ENCODE results near the gene LY6G6F. TPM values are rescaled to one million over a fixed set of nuclear protein-coding genes. Genes with fewer than 3 reads are reported as not detected.

Gene LY6G6F
- total and polyA plus RNA-seq, 2 donors (not counting 1 experiment from before 2014, with no cell fraction given), result not detected

DNA sequence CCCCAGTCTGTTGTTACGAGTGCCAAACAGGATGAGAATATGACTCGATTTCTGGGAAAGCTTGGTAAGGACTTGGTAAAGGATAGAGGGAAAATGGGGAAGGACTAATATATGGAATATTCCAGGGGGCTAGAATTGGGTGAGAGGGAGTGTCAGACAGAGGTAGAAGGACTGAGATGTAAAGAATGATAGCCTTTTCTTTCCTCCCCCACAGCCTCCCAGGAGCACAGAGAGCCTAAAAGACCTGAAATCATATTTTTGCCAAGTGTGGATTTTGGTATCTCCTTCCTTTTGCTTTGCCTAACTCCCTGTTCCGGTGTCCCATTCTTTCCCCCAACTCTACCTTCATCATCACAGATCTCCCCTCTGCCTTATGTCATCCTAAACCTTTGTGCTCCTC, 36.2 kb downstream of the LY6G6F start:
- Histone ChIP-seq H2AFZ (ENCODE audit: insufficient read depth, low read depth, low read length, poor library complexity, severe bottlenecking) (no peak overlapping the region), H3K9me3 (ENCODE audit: control extremely low read depth in 1 of 3, control insufficient read depth in 2 of 3, insufficient read depth in 1 of 3, low read length in 2 of 3) (no peaks in the 10 kb centered on the region), H3K4me3 (ENCODE audit: control extremely low read depth in 1 of 5, extremely low read depth in 1 of 5, insufficient read depth in 1 of 5, low read depth in 2 of 5, low read length in 4 of 5) (no peak overlapping the region), H3K27me3 (replicated peaks in 1 of 4; ENCODE audit: control extremely low read depth in 1 of 4, control insufficient read depth in 3 of 4, insufficient read depth in 4 of 4, low read length in 3 of 4) (no peaks in the 10 kb centered on the region), H3K4me2 (replicated peaks; ENCODE audit: low read depth, low read length, poor library complexity, severe bottlenecking) (no peak overlapping the region), H3K9ac (ENCODE audit: low read length) (no peak overlapping the region), H3K4me1 (ENCODE audit: control insufficient read depth in 2 of 2, insufficient read depth in 2 of 2, low read length in 2 of 2) (peaks cover 24 to 25% of the 10 kb centered on the region in 2 donors), H3K36me3 (replicated peaks in 1 of 2; ENCODE audit: control extremely low read depth in 1 of 2, control insufficient read depth in 1 of 2, extremely low read depth in 1 of 2, insufficient read depth in 2 of 2, low read length in 1 of 2) (peaks cover 4% of the 10 kb centered on the region in 2 experiments), H3K27ac (ENCODE audit: low read length in 2 of 2) (no peak overlapping the region), H3K79me2 (ENCODE audit: control insufficient read depth, insufficient read depth, low read length) (peaks cover 19% of the 10 kb centered on the region), H4K20me1 (ENCODE audit: control insufficient read depth, insufficient read depth, low read length, poor library complexity, severe bottlenecking) (no peaks in the 10 kb centered on the region)
- intact Hi-C loops (cut with micrococcal nuclease), result no loop called here
- DNase-seq (no peak), ATAC-seq (ENCODE audit: low read depth) (no peak)
- H3K4me3 Mint-ChIP-seq, result no peak overlapping the region
- ChIA-PET POLR2A (no interaction called here), CTCF (no interaction called here)
- H3K27me3 Mint-ChIP-seq, result no peaks in the 10 kb centered on the region
- peaks cover 34% of the 10 kb centered on the region for H3K4me1 Mint-ChIP-seq
- TF ChIP-seq CTCF (IDR thresholded peaks at IDR 0.05) (no peak), EZH2 (IDR thresholded peaks at IDR 0.05; ENCODE audit: borderline replicate concordance, insufficient read depth, low read depth, low read length, poor library complexity, severe bottlenecking) (no peak)
- H3K27ac Mint-ChIP-seq, result no peak overlapping the region
- WGBS (ENCODE audit: insufficient coverage), result 100% methylated on average over 2 of the region's 3 CpGs
- no peaks in the 10 kb centered on the region for H3K9me3 Mint-ChIP-seq (ENCODE audit: insufficient read depth)

DNA sequence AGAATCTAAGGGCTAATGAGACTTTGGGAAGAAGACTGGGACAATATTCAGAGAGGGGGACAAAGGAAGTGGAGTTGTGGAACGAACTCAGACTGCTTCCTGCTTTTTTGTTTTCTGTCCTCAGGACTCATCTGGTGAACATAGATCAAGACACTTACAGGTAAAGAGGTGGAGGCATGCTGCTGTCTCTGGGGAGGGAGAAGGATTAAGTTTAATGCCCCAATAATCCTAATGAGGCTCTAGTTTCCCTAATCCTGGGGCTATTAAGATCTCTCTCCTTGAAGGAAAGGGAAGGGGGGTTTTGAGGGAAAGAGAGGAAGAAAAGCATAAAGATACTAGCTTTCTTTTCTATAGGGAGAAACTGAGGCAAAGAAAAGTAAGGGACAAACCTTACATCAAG, 37.8 kb downstream of the LY6G6F start:
- no peaks in the 10 kb centered on the region for H3K9me3 Mint-ChIP-seq (ENCODE audit: insufficient read depth)
- ChIA-PET CTCF (interaction anchor here (0.6 kb wide), 1 partner anchor 1478 kb away, joined by 4 read pairs; no protein-coding TSS in a partner anchor), POLR2A (no interaction called here)
- Histone ChIP-seq H3K9me3 (ENCODE audit: control extremely low read depth in 1 of 3, control insufficient read depth in 2 of 3, insufficient read depth in 1 of 3, low read length in 2 of 3) (no peaks in the 10 kb centered on the region), H3K36me3 (replicated peaks in 1 of 2; ENCODE audit: control extremely low read depth in 1 of 2, control insufficient read depth in 1 of 2, extremely low read depth in 1 of 2, insufficient read depth in 2 of 2, low read length in 1 of 2) (peaks cover 4% of the 10 kb centered on the region in 2 experiments), H3K79me2 (ENCODE audit: control insufficient read depth, insufficient read depth, low read length) (peaks cover 19% of the 10 kb centered on the region), H3K9ac (ENCODE audit: low read length) (no peak overlapping the region), H3K27ac (ENCODE audit: low read length in 2 of 2) (no peak overlapping the region), H4K20me1 (ENCODE audit: control insufficient read depth, insufficient read depth, low read length, poor library complexity, severe bottlenecking) (no peaks in the 10 kb centered on the region), H3K4me1 (ENCODE audit: control insufficient read depth in 2 of 2, insufficient read depth in 2 of 2, low read length in 2 of 2) (peaks cover 9% of the 10 kb centered on the region in 2 donors), H3K27me3 (replicated peaks in 1 of 4; ENCODE audit: control extremely low read depth in 1 of 4, control insufficient read depth in 3 of 4, insufficient read depth in 4 of 4, low read length in 3 of 4) (no peaks in the 10 kb centered on the region), H2AFZ (ENCODE audit: insufficient read depth, low read depth, low read length, poor library complexity, severe bottlenecking) (no peak overlapping the region), H3K4me2 (replicated peaks; ENCODE audit: low read depth, low read length, poor library complexity, severe bottlenecking) (no peak overlapping the region), H3K4me3 (ENCODE audit: control extremely low read depth in 1 of 5, extremely low read depth in 1 of 5, insufficient read depth in 1 of 5, low read depth in 2 of 5, low read length in 4 of 5) (no peak overlapping the region)
- intact Hi-C loops (cut with micrococcal nuclease), result no loop called here
- H3K27me3 Mint-ChIP-seq, result no peaks in the 10 kb centered on the region
- ATAC-seq (ENCODE audit: low read depth), result no peak
- TF ChIP-seq EZH2 (IDR thresholded peaks at IDR 0.05; ENCODE audit: borderline replicate concordance, insufficient read depth, low read depth, low read length, poor library complexity, severe bottlenecking) (no peak), CTCF (IDR thresholded peaks at IDR 0.05) (no peak)
- no peak overlapping the region for H3K4me3 Mint-ChIP-seq
- H3K4me1 Mint-ChIP-seq, result peaks cover 18% of the 10 kb centered on the region
- H3K27ac Mint-ChIP-seq, result no peak overlapping the region
- 82% methylated on average over 1 of the region's 1 CpG for WGBS (ENCODE audit: insufficient coverage)
- no peak for DNase-seq
